ENCODE results near the gene VSIG8. TPM values are rescaled to one million over a fixed set of nuclear protein-coding genes. Genes with fewer than 3 reads are reported as not detected.

VSIG8 gene
- total RNA-seq, 1 experiment from 2014 or later, result not detected

DNA sequence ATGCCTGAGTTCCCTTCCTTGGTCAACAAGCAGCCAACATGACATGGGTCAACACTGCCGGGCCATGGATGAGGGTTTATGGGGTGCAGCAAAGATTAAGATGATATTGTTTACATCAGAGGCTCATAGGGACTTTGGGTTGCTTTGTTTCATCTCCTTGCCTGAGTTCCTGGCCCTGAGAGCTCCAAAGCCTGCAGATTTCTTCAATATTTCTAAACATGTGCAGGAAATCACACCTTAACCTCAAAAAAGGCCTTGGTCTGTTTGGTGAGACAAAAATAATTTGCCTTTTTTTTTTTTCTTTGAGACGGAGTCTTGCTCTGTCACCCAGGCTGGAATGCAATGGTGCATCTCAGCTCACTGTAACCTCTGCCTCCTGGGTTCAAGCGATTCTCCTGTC is 34.9 kb downstream of the VSIG8 start:
- peaks cover 15% of the 10 kb centered on the region; the same call in 1 of the 2 replicates for H3K27me3 ChIP-seq (ENCODE audit: insufficient read depth, low read length)
- no TSS peak for BruUV-seq (replicated peaks)
- ChIA-PET CTCF (interaction anchor here (4.4 kb wide), 1 partner anchor 29 kb away, joined by 20 read pairs; no protein-coding TSS in a partner anchor), POLR2A (no interaction called here), RAD21 (ENCODE audit: low non-redundant PET in 1 of 2, low total read pairs in 2 of 2, uncharacterized antibody in 2 of 2, unreplicated experiment in 2 of 2) (no interaction called here)
- ATAC-seq, result no peak
- H3K4me2 ChIP-seq (ENCODE audit: low read length), result no peak overlapping the region
- no peaks in the 10 kb centered on the region for H3K79me2 ChIP-seq (ENCODE audit: insufficient read depth, low read length)
- no peak overlapping the region for H2AFZ ChIP-seq (ENCODE audit: low read depth, low read length, poor library complexity, severe bottlenecking)
- H3K9me3 ChIP-seq (ENCODE audit: control insufficient read depth in 1 of 2, insufficient read depth in 1 of 2, low read depth in 1 of 2, low read length in 2 of 2), result no peaks in the 10 kb centered on the region
- no peaks in the 10 kb centered on the region for H3K9me2 ChIP-seq (ENCODE audit: insufficient read depth)
- H4K20me1 ChIP-seq (ENCODE audit: insufficient read depth), result no peaks in the 10 kb centered on the region
- H3K9ac ChIP-seq (ENCODE audit: low read length), result no peak overlapping the region
- intact Hi-C loops (cut with micrococcal nuclease), result no loop called here
- H3K4me3 ChIP-seq (replicated peaks in 1 of 2; ENCODE audit: low read depth in 1 of 2, low read length in 2 of 2), result no peak overlapping the region
- H3K27ac ChIP-seq (ENCODE audit: low read depth, low read length), result no peak overlapping the region
- peaks cover 0 to 7% of the 10 kb centered on the region in 2 experiments; a peak in 1 of 4 replicates for H3K4me1 ChIP-seq (ENCODE audit: control insufficient read depth in 1 of 2, insufficient read depth in 2 of 2, low read length in 2 of 2)
- no peaks in the 10 kb centered on the region for H3K36me3 ChIP-seq (ENCODE audit: control insufficient read depth in 1 of 2, insufficient read depth in 2 of 2, low read length in 2 of 2)
- TF ChIP-seq ELF1 (IDR thresholded peaks at IDR 0.05; ENCODE audit: borderline replicate concordance, low read depth) (no peak), POLR2AphosphoS5 (IDR thresholded peaks at IDR 0.05; ENCODE audit: low read depth, low read length) (no peak), RAD21 (IDR thresholded peaks at IDR 0.05; ENCODE audit: low read depth) (no peak), ZNF274 (IDR thresholded peaks at IDR 0.05; ENCODE audit: low read depth, low read length) (no peak), ZFX (IDR thresholded peaks at IDR 0.05) (no peak), SIN3A (IDR thresholded peaks at IDR 0.05; ENCODE audit: low read depth) (no peak), FOSL1 (IDR thresholded peaks at IDR 0.05; ENCODE audit: low read depth) (no peak), SRF (IDR thresholded peaks at IDR 0.05; ENCODE audit: low read depth) (no peak), CEBPB (IDR thresholded peaks at IDR 0.05; ENCODE audit: low read depth) (no peak), EZH2 (IDR thresholded peaks at IDR 0.05) (no peak), JUND (IDR thresholded peaks at IDR 0.05) (no peak), EGR1 (IDR thresholded peaks at IDR 0.05; ENCODE audit: low read depth) (no peak), TCF7L2 (IDR thresholded peaks at IDR 0.05; ENCODE audit: borderline replicate concordance, extremely low read depth, insufficient read depth, insufficient read length) (no peak), POLR2A (IDR thresholded peaks at IDR 0.05; ENCODE audit: borderline replicate concordance, extremely low read depth, insufficient read depth, insufficient read length) (no peak), EZH2phosphoT487 (IDR thresholded peaks at IDR 0.05; ENCODE audit: borderline replicate concordance) (no peak)
- TF ChIP-seq, protein P1, sequence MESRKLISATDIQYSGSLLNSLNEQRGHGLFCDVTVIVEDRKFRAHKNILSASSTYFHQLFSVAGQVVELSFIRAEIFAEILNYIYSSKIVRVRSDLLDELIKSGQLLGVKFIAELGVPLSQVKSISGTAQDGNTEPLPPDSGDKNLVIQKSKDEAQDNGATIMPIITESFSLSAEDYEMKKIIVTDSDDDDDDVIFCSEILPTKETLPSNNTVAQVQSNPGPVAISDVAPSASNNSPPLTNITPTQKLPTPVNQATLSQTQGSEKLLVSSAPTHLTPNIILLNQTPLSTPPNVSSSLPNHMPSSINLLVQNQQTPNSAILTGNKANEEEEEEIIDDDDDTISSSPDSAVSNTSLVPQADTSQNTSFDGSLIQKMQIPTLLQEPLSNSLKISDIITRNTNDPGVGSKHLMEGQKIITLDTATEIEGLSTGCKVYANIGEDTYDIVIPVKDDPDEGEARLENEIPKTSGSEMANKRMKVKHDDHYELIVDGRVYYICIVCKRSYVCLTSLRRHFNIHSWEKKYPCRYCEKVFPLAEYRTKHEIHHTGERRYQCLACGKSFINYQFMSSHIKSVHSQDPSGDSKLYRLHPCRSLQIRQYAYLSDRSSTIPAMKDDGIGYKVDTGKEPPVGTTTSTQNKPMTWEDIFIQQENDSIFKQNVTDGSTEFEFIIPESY (IDR thresholded peaks at IDR 0.05; ENCODE audit: extremely low read depth, insufficient replicate concordance, low read length), result no peak
- TF ChIP-seq, protein P2, sequence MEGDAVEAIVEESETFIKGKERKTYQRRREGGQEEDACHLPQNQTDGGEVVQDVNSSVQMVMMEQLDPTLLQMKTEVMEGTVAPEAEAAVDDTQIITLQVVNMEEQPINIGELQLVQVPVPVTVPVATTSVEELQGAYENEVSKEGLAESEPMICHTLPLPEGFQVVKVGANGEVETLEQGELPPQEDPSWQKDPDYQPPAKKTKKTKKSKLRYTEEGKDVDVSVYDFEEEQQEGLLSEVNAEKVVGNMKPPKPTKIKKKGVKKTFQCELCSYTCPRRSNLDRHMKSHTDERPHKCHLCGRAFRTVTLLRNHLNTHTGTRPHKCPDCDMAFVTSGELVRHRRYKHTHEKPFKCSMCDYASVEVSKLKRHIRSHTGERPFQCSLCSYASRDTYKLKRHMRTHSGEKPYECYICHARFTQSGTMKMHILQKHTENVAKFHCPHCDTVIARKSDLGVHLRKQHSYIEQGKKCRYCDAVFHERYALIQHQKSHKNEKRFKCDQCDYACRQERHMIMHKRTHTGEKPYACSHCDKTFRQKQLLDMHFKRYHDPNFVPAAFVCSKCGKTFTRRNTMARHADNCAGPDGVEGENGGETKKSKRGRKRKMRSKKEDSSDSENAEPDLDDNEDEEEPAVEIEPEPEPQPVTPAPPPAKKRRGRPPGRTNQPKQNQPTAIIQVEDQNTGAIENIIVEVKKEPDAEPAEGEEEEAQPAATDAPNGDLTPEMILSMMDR (IDR thresholded peaks at IDR 0.05 in 2 of 3, conservative IDR thresholded peaks at IDR 0.05 in 1 of 3; ENCODE audit: borderline replicate concordance in 1 of 3, insufficient read depth in 1 of 3, low read depth in 2 of 3, low read length in 2 of 3), result no peak
- TF ChIP-seq, protein P3, sequence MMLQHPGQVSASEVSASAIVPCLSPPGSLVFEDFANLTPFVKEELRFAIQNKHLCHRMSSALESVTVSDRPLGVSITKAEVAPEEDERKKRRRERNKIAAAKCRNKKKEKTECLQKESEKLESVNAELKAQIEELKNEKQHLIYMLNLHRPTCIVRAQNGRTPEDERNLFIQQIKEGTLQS (IDR thresholded peaks at IDR 0.05), result no peak
- DNase-seq (ENCODE audit: low read depth, low spot score), result no peak
